ENCODE measurements around the gene BPNT1. TPM values are rescaled to one million over a fixed set of nuclear protein-coding genes. Genes with fewer than 3 reads are reported as not detected.
A peak's percentile ranks its signal among the peaks of the same experiment; 100 is the strongest.
"Not testable (repeated sequence)": the region's sequence is repeated elsewhere in the genome, so short reads cannot be mapped to it uniquely, and the experiment has no call there.

Gene BPNT1
- total RNA-seq, 4 donors from 2014 or later, result 12.3 to 28.8 (median 13.5) TPM

DNA sequence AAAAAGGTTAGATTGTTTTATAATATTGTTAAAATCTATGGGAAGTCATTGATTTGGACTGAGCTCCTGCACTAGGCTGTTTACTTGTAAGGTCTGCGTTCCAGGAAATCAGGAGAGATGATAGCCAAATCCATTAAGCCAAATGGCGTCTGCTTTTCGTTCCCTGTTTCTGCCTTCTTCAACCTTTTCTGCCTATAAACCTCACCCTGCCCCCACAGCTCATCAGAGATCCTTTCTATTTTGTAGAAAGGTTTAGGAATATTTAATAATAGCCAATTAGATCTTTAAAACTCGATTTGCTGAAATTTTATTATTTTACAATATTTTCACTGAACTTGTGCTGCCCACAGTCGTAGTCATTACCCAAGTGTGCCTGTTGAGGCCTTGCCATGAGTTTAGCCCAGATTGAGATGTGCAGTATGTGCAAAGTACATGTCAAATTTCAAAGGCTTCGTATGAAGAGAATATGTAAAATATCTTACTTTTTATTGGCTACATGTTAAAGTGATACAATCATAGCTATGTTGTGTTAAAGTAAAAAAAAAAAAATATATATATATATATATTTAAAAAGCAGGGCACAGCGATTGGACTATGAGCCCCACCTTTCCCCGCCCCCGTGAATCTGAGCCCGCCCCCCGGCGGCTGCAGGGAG, 3.9 kb upstream of the BPNT1 start:
- Histone ChIP-seq H3K4me3 (peak overlapping the region; percentile 82 to 89), H3K27ac (peak overlapping the region; percentile 17 to 91), H3K27me3 (no peaks in the 10 kb centered on the region), H3K9me3 (no peaks in the 10 kb centered on the region), H3K36me3 (no peaks in the 10 kb centered on the region), H3K4me1 (peaks cover 0 to 8% of the 10 kb centered on the region in 2 donors)
- intact Hi-C loops (cut with DNase I; ENCODE audit: low total_unique reads), result no loop called here
- TF ChIP-seq, protein P1, sequence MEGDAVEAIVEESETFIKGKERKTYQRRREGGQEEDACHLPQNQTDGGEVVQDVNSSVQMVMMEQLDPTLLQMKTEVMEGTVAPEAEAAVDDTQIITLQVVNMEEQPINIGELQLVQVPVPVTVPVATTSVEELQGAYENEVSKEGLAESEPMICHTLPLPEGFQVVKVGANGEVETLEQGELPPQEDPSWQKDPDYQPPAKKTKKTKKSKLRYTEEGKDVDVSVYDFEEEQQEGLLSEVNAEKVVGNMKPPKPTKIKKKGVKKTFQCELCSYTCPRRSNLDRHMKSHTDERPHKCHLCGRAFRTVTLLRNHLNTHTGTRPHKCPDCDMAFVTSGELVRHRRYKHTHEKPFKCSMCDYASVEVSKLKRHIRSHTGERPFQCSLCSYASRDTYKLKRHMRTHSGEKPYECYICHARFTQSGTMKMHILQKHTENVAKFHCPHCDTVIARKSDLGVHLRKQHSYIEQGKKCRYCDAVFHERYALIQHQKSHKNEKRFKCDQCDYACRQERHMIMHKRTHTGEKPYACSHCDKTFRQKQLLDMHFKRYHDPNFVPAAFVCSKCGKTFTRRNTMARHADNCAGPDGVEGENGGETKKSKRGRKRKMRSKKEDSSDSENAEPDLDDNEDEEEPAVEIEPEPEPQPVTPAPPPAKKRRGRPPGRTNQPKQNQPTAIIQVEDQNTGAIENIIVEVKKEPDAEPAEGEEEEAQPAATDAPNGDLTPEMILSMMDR (IDR thresholded peaks at IDR 0.05), result no peak
- TF ChIP-seq POLR2A (IDR thresholded peaks at IDR 0.05), result no peak
- DNase-seq, result peak in 1 of 2 donors; percentile 85

DNA sequence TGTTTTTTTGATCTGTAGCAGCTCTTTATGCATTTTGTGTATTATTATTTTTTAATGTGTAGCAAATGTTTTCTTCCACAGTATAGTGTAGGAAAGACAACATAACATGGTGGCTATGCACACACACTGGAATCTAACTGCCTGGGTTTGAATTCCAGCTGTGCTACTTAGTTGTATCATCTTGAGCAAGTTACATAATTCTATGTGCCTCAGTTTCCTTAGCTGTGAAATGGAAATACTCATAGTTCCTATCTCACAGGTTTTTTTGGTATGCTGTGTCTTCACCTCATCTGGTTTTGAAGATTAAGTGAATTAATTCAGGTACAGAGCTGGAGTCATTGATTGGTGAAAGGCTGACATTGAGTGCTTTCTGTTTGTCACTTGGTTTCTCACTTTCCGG, 3.1 kb upstream of the BPNT1 start:
- H3K9me3 ChIP-seq, result no peaks in the 10 kb centered on the region
- no peaks in the 10 kb centered on the region for H3K36me3 ChIP-seq
- H3K27me3 ChIP-seq, result no peaks in the 10 kb centered on the region
- DNase-seq, result no peak
- TF ChIP-seq, protein P1 (IDR thresholded peaks at IDR 0.05), result no peak
- no peak for TF ChIP-seq POLR2A (IDR thresholded peaks at IDR 0.05)
- intact Hi-C loops (cut with DNase I; ENCODE audit: low total_unique reads), result no loop called here
- H3K27ac ChIP-seq, result no peak overlapping the region
- H3K4me3 ChIP-seq, result no peak overlapping the region
- peaks cover 0 to 8% of the 10 kb centered on the region in 2 donors for H3K4me1 ChIP-seq

DNA sequence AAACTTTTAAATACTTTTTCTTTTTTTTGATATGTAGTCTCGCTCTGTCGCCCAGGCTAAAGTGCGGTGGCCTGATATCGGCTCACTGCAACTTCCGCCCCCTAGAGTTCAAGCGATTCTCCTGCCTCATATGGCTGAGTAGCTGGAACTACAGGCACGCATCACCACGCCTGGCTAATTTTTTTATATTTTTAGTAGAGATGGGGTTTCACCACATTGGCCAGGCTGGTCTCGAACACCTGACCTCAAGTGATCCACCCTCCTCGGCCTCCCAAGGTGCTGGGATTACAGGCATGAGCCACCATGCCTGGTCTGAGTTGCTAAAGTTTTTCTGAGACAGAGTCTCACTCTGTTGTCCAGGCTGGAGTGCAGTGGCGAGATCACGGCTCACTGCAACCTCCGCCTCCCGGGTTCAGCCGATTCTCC, 3.3 kb downstream of the BPNT1 start:
- H3K4me1 ChIP-seq; H3K27ac ChIP-seq; DNase-seq; H3K27me3 ChIP-seq; H3K4me3 ChIP-seq; H3K9me3 ChIP-seq; H3K36me3 ChIP-seq; intact Hi-C loops (cut with DNase I; ENCODE audit: low total_unique reads): not testable (repeated sequence)

DNA sequence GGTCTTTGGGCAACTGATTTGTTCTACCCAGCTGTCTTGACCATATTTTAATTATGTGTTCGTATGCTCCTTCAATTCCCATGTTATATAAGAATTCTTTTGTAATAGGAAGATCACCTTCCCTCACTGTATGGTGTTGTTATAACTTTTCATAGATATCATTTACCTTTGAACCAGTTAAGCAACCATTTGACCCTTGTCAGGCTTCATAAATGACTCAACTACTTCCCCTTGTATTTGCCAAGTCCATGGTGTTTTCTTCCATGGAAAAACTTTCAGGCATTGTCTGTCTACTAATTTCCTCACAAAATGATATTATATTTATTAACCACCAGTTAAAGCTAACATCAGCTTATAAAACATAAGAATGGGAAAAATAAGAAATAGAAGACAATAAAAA, 5.1 kb downstream of the BPNT1 start:
- H3K9me3 ChIP-seq, result no peaks in the 10 kb centered on the region
- TF ChIP-seq POLR2A (IDR thresholded peaks at IDR 0.05), result no peak
- TF ChIP-seq, protein P1 (IDR thresholded peaks at IDR 0.05), result no peak
- no peak overlapping the region for H3K27ac ChIP-seq
- no peaks in the 10 kb centered on the region for H3K36me3 ChIP-seq
- no peak overlapping the region for H3K4me3 ChIP-seq
- intact Hi-C loops (cut with DNase I; ENCODE audit: low total_unique reads), result no loop called here
- no peaks in the 10 kb centered on the region for H3K27me3 ChIP-seq
- no peak for DNase-seq
- H3K4me1 ChIP-seq, result no peaks in the 10 kb centered on the region

DNA sequence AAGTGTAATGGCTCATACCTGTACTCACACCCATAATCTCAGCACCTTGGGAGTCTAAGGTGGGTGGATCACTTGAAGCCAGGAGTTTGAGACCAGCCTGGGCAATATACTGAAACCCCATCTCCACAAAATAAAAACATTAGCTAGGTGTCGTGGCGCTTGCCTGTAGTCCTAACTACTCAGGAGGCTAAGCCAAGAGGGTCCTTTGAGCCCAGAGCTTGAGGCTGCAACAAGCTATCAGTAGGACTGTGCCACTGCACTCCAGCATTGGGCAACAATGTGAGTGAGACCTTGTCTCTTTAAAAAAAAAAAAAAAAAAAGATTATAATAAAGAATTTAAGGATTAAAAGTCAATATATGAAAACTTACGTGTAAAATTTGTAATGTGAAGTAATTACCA, 11.7 kb downstream of the BPNT1 start:
- Histone ChIP-seq H3K36me3 (no peaks in the 10 kb centered on the region), H3K27ac (no peak overlapping the region), H3K4me1 (no peaks in the 10 kb centered on the region), H3K27me3 (no peaks in the 10 kb centered on the region), H3K4me3 (no peak overlapping the region), H3K9me3 (no peaks in the 10 kb centered on the region)
- TF ChIP-seq, protein P1 (IDR thresholded peaks at IDR 0.05), result no peak
- TF ChIP-seq POLR2A (IDR thresholded peaks at IDR 0.05), result no peak
- intact Hi-C loops (cut with DNase I; ENCODE audit: low total_unique reads), result no loop called here
- DNase-seq, result no peak

Data from uterus (tissue), 4 donors.